NOMO-1 treated with dmso at 0.1 percent for 144 hours (cell line): ENCODE data around the gene EFL1.

Source experiments
- DNase-seq: peaks from one replicate; lab custom pipeline; 2025; ENCODE audit not compliant: unreplicated experiment; lab: John Stamatoyannopoulos, UW

The EFL1 gene

DNA sequence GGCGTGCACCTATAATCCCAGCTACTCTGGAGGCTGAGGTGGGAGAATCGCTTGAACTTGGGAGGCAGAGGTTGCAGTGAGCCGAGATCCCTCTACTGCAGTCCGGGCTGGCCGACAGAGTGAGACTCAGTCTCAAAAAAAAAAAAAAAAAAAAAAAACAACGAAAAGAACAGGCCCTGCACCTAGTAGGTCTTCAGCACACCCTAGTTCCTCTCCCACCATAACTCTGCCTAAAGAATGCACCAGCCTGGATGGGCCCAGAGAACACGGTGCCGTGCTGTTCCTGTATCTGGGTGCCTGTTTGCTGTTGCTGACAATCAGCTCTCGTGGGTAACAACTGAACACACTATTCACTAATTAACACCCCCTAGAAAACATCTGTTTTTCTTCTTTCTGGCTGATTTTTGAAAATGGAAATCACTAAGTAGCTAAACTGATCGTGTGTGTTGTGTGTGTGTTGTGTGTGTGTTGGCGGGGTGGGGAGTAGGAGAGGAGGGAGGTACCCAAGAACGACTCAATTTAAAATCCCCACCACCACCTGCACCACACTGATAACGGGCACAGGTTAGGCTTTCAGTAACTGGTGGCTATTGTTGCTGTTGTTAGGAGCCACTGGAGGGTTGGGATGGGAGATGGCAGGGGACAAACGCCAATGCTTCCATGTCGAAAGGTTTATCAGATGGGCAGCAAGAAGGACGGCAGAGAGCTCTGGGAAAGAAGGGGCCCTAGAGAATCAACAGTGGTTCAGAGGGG is 176.1 kb downstream of the EFL1 start:
- no peak for DNase-seq

GRCh38 chr15:82081914-82082762 is 180.4 kb downstream of the EFL1 start:
- DNase-seq, result no peak

- no peak for DNase-seq
Measured at GRCh38 chr15:82080774-82081173, 181.8 kb downstream of the EFL1 start.
